Caco-2 (cell line): ENCODE results near the gene CLCN1. TPM values are rescaled to one million over a fixed set of nuclear protein-coding genes. Genes with fewer than 3 reads are reported as not detected.
"Not testable (repeated sequence)": the region's sequence is repeated elsewhere in the genome, so short reads cannot be mapped to it uniquely, and the experiment has no call there.

Source experiments
- BruUV-seq: library from RNA; stranded (reverse); fragments of 400-500 nt; replicated peaks from 2 replicates; lab custom pipeline; 2021; lab: Mats Ljungman, UMichigan
- CTCF ChIA-PET: fragments of 300-600 bp; sonication (Branson Sonifier 250); formaldehyde crosslinking; loops from one replicate; lab custom pipeline; 2022; ENCODE audit warnings: antibody characterized with exemption; lab: Charles Lee
- POLR2A ChIA-PET: fragments of 300-600 bp; sonication (Branson Sonifier 250); formaldehyde crosslinking; loops from one replicate; lab custom pipeline; 2022; ENCODE audit warnings: antibody characterized with exemption; lab: Charles Lee
- DNase-seq, 2 experiments: peaks; one replicate each; pipeline versions ENCODE4 v3.0.0 to v3.0.0-alpha.2; 2020 to 2022
- H3K27me3 ChIP-seq: replicated peaks from 2 replicates; pipeline ENCODE4 v1.6.0; 2011; ENCODE audit warnings: low read length; ENCODE audit not compliant: control insufficient read depth, insufficient read depth
- H3K36me3 ChIP-seq: 2 replicates; pipeline ENCODE4 v1.5.1; 2011; ENCODE audit warnings: low read length; ENCODE audit not compliant: control insufficient read depth, insufficient read depth
- H3K4me1 ChIP-seq: fragments of 250-450 bp; sonication (Bioruptor Pico); 2 replicates; pipeline ENCODE4 v1.5.1; 2020; ENCODE audit warnings: mild to moderate bottlenecking
- H3K4me3 ChIP-seq: 2 replicates; pipeline ENCODE4 v1.5.1; 2011; ENCODE audit warnings: low read depth, mild to moderate bottlenecking, control low read depth, low read length
- H3K9me3 ChIP-seq: fragments of 250-450 bp; sonication (Bioruptor Pico); 2 replicates; pipeline ENCODE4 v1.5.1; 2020; ENCODE audit warnings: mild to moderate bottlenecking, moderate library complexity
- H3K27ac Mint-ChIP-seq: one replicate; pipeline ENCODE4 v1.8.0; 2022; ENCODE audit warnings: mixed read lengths; ENCODE audit not compliant: unreplicated experiment
- H3K27me3 Mint-ChIP-seq: one replicate; pipeline ENCODE4 v1.8.0; 2022; ENCODE audit warnings: mixed read lengths; ENCODE audit not compliant: insufficient read depth, unreplicated experiment
- H3K36me3 Mint-ChIP-seq: one replicate; pipeline ENCODE4 v1.8.0; 2022; ENCODE audit warnings: mild to moderate bottlenecking, mixed read lengths; ENCODE audit not compliant: insufficient read depth, unreplicated experiment
- H3K4me1 Mint-ChIP-seq: one replicate; pipeline ENCODE4 v1.8.0; 2022; ENCODE audit warnings: low read depth, mixed read lengths; ENCODE audit not compliant: unreplicated experiment
- H3K4me3 Mint-ChIP-seq: one replicate; pipeline ENCODE4 v1.8.0; 2022; ENCODE audit warnings: mild to moderate bottlenecking, moderate library complexity, mixed read lengths; ENCODE audit not compliant: unreplicated experiment
- H3K9me3 Mint-ChIP-seq: one replicate; pipeline ENCODE4 v1.8.0; 2022; ENCODE audit warnings: mixed read lengths; ENCODE audit not compliant: unreplicated experiment
- intact Hi-C: fragments of 100-400 bp; cut with micrococcal nuclease; formaldehyde crosslinking; loops from one replicate; pipeline ENCODE4 v1.10.0; 2022; ENCODE audit not compliant: unreplicated experiment
- total RNA-seq: library from RNA; stranded (reverse); gene quantifications from 2 replicates; pipeline ENCODE4 v1.2.3, GENCODE V29; 2022
- TF ChIP-seq, protein P1 (sequence below), 2 experiments: fragments of 200-600 bp in 1 of 2; IDR thresholded peaks; 1 replicate in 1 of 2; 2 replicates in 1 of 2; pipeline versions ENCODE4 v1.5.1 to v1.8.0; 2011 to 2022; ENCODE audit warnings: antibody characterized with exemption in 1 of 2, control low read depth in 1 of 2, inconsistent platforms in 1 of 2, low read depth in 1 of 2, low read length in 1 of 2, mild to moderate bottlenecking in 1 of 2, moderate library complexity in 1 of 2; ENCODE audit not compliant: insufficient read depth in 1 of 2, severe bottlenecking in 1 of 2, unreplicated experiment in 1 of 2

CLCN1 gene
- total RNA-seq, 1 experiment from 2014 or later = 1.9 TPM

DNA sequence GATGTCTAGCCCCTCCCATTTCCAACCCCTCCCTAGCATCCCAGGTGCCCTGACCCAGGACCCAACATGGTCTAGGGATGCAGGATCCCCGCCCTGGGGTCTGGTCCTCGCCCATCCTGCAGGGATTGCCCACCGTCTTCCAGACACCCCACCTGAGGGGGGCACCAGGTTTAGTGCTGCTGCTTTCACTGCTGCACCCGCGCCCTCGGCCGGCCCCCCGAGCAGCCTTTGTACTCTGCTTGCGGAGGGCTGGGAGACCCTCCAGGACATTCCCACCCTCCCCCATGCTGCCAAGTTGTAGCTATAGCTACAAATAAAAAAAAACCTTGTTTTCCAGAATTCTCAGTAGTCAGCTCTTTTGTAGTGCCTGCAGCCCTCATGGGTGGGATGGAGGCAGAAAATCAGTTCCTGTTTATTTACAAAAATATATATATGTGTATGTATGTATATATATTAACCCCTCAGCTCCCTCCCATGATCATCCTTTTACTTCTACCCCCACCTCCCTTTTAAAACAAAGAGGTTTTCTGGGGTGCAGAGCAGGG lies 74.9 kb downstream of the CLCN1 start:
- H3K4me1 Mint-ChIP-seq = peaks cover 12% of the 10 kb centered on the region
- intact Hi-C loops = no loop called here
- no TSS peak for BruUV-seq
- Histone ChIP-seq H3K36me3 (peaks cover 8% of the 10 kb centered on the region), H3K27me3 (no peaks in the 10 kb centered on the region), H3K9me3 (no peaks in the 10 kb centered on the region), H3K4me3 (no peak overlapping the region), H3K4me1 (peaks cover 14% of the 10 kb centered on the region; the same call in 1 of the 2 replicates)
- no peak for DNase-seq
- no peaks in the 10 kb centered on the region for H3K9me3 Mint-ChIP-seq
- ChIA-PET POLR2A (no interaction called here), CTCF (interaction anchor here (0.6 to 1.4 kb wide), 2 partner anchors 17 to 98 kb away, joined by 3 read pairs; no protein-coding TSS in a partner anchor)
- H3K4me3 Mint-ChIP-seq = no peak overlapping the region
- no peaks in the 10 kb centered on the region for H3K27me3 Mint-ChIP-seq
- TF ChIP-seq, protein P1, sequence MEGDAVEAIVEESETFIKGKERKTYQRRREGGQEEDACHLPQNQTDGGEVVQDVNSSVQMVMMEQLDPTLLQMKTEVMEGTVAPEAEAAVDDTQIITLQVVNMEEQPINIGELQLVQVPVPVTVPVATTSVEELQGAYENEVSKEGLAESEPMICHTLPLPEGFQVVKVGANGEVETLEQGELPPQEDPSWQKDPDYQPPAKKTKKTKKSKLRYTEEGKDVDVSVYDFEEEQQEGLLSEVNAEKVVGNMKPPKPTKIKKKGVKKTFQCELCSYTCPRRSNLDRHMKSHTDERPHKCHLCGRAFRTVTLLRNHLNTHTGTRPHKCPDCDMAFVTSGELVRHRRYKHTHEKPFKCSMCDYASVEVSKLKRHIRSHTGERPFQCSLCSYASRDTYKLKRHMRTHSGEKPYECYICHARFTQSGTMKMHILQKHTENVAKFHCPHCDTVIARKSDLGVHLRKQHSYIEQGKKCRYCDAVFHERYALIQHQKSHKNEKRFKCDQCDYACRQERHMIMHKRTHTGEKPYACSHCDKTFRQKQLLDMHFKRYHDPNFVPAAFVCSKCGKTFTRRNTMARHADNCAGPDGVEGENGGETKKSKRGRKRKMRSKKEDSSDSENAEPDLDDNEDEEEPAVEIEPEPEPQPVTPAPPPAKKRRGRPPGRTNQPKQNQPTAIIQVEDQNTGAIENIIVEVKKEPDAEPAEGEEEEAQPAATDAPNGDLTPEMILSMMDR (IDR thresholded peaks at IDR 0.05; ENCODE audit: insufficient read depth in 1 of 2, low read depth in 1 of 2, low read length in 1 of 2, severe bottlenecking in 1 of 2, unreplicated experiment in 1 of 2) = no peak
- peaks cover 77% of the 10 kb centered on the region for H3K36me3 Mint-ChIP-seq
- H3K27ac Mint-ChIP-seq = peak overlapping the region; percentile 29

DNA sequence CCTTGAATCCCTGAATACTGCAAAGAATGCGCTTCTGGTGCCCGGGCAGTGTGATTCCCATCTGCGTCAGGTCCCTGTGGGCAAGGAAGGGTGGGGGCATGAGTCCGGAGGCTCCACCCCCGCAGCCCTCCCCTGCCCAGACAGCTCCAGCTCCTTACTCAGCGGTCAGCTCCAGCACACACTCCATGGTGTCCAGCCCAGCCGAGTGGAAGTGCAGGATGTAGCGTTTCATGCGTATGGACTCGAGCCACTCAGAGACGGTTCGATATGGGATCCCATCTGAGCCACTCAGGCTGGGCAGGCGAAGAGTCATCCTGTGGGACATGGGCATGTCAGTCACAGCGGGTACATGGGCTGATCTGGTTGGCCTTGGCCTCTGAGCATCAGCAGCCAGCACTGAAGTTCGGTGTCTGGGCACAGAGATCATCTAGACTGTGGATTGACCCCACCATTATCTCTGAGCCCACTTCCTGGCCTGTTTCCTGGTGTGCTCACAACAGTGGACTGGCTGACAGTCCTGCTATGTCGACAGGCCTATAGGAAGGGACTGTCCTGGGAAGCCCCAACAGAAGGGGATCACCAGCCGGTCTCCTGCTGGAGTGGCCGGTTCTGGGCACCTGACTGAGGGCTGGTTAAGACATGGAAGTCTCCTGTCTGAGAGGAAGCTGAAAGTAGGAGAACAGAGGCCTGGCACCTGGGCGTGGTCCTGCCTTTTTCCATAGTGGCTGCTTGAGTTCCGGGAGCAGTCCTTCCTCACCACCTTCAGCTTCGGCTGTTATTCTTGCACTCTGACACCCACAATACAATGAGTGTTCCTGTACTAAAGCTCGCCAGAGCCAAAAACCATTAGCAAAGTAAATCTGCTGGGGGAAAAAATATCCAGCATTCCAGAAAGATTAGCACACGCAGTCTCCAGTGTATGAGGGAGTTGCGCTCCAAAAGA lies 75.8 kb downstream of the CLCN1 start:
- Mint-ChIP-seq H3K27ac (peak overlapping the region; percentile 58), H3K4me1 (peaks cover 15% of the 10 kb centered on the region), H3K27me3 (no peaks in the 10 kb centered on the region), H3K36me3 (peaks cover 83% of the 10 kb centered on the region), H3K4me3 (no peak overlapping the region), H3K9me3 (no peaks in the 10 kb centered on the region)
- Histone ChIP-seq H3K4me3 (no peak overlapping the region), H3K9me3 (no peaks in the 10 kb centered on the region), H3K27me3 (no peaks in the 10 kb centered on the region), H3K36me3 (peaks cover 8% of the 10 kb centered on the region), H3K4me1 (peaks cover 20% of the 10 kb centered on the region; the same call in 1 of the 2 replicates)
- ChIA-PET POLR2A (no interaction called here), CTCF (interaction anchor here (0.6 to 1.4 kb wide), 2 partner anchors 16 to 1143 kb away, joined by 3 read pairs; no protein-coding TSS in a partner anchor)
- DNase-seq = no peak
- TF ChIP-seq, protein P1 (IDR thresholded peaks at IDR 0.05; ENCODE audit: insufficient read depth in 1 of 2, low read depth in 1 of 2, low read length in 1 of 2, severe bottlenecking in 1 of 2, unreplicated experiment in 1 of 2) = no peak
- no TSS peak for BruUV-seq
- intact Hi-C loops = loop anchor here (2.0 kb wide), 1 partner anchor 15 kb away; no protein-coding TSS in a partner anchor

DNA sequence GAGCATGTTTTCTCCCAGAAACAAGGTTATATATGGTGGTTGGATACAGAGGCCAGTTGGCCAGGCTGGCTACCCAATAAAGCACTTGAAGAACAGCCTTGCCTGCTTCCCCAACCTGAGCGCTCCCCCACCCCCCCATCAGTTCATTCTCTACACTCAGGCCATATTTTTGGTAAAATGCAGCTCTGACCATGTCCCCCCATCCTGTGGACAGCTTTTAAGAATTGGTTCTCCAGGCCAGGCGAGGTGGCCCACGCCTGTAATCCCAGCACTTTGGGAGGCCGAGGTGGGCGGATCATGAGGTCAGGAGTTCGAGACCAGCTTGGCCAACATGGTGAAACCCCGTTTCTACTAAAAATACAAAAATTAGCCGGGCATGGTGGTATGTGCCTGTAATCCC lies 76.5 kb downstream of the CLCN1 start:
- H3K9me3 Mint-ChIP-seq, H3K36me3 ChIP-seq, BruUV-seq, H3K4me3 ChIP-seq, H3K27me3 Mint-ChIP-seq, H3K4me3 Mint-ChIP-seq, H3K27me3 ChIP-seq, DNase-seq, H3K9me3 ChIP-seq: not testable (repeated sequence)
- ChIA-PET POLR2A (interaction anchor here (0.7 kb wide), 1 partner anchor 8 kb away, joined by 4 read pairs; no protein-coding TSS in a partner anchor), CTCF (interaction anchor here (1.4 to 1.7 kb wide), 2 partner anchors 13 to 15 kb away, joined by 3 to 9 read pairs; no protein-coding TSS in a partner anchor)
- Mint-ChIP-seq H3K36me3 (peaks cover 90% of the 10 kb centered on the region), H3K27ac (peak overlapping the region; percentile 58), H3K4me1 (peaks cover 17% of the 10 kb centered on the region)
- intact Hi-C loops = loop anchor here (2.0 kb wide), 1 partner anchor 14 kb away; no protein-coding TSS in a partner anchor
- peaks cover 20% of the 10 kb centered on the region; the same call in 1 of the 2 replicates for H3K4me1 ChIP-seq
